ENCODE data around the gene RUSF1. TPM values are rescaled to one million over a fixed set of nuclear protein-coding genes. Genes with fewer than 3 reads are reported as not detected.

The RUSF1 gene
- polyA plus RNA-seq, 1 donor (not counting 4 experiments of a cell fraction or from before 2014, with no cell fraction given): 17.4 TPM

DNA sequence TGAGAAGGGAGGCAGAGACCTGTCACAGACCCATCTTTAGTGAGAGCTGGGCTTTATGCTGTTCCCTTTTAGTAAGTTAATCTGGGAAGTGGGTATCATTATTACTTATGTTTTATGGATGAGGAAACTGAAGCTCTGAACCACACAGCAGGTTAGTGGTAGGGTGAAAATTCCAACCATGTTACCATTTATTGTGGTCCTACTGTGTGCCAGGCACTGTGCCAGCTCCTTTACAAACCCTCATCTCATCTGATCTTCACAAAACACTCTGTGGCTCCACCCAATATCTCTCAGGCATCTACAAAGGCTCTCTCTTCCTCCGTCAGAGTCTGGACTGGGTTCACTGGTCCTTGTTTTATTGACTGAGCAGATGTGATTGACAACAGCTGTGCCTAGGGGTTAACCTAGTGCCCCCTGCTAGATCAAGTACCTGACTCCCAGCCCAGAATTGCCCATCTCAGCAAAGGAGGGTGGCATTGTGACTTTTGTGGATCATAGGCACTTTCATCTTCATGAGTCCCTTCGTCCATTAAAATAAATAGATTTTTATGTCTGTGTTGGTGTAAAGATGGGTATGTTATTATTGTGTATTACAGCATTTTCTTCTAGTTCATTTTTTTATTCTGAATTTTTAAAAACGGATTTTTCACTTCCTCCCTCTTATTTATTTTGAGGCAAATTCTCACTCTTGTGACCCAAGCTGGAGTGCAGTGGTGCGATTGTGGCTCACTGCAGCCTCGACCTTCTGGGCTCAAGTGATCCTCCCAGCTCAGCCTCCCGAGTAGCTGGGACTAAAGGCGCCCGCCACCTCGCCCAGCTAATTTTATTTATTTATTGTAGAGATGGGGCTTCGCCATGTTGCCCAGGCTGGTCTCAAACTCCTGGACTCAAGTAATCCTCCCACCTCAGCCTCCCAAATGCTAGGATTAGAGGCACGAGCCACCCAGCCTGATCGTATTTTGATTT, 33.1 kb downstream of the RUSF1 start:
- H2AFZ ChIP-seq (ENCODE audit: control insufficient read depth, low read length): no peak overlapping the region
- H3K79me2 ChIP-seq (ENCODE audit: control insufficient read depth, insufficient read depth, low read length): no peaks in the 10 kb centered on the region
- H3K36me3 ChIP-seq (ENCODE audit: control insufficient read depth in 2 of 2, extremely low read depth in 1 of 2, insufficient read depth in 2 of 2, low read length in 2 of 2): peaks cover 0 to 3% of the 10 kb centered on the region in 2 experiments
- H4K20me1 ChIP-seq (ENCODE audit: control insufficient read depth, extremely low read depth, insufficient read depth, low read length): no peaks in the 10 kb centered on the region
- H3K4me3 ChIP-seq (ENCODE audit: control insufficient read depth in 2 of 3, extremely low read depth in 1 of 3, insufficient read depth in 2 of 3, low read depth in 1 of 3, low read length in 3 of 3): no peak overlapping the region
- H3K4me1 ChIP-seq (ENCODE audit: control insufficient read depth, extremely low read depth, insufficient read depth, low read length): peaks cover 5% of the 10 kb centered on the region
- H3K27ac ChIP-seq (ENCODE audit: control insufficient read depth, insufficient read depth, low read length): no peak overlapping the region
- H3K4me2 ChIP-seq (ENCODE audit: control insufficient read depth, extremely low read depth, insufficient read depth, low read depth, low read length): no peak overlapping the region
- no peak for TF ChIP-seq EZH2 (IDR thresholded peaks at IDR 0.05; ENCODE audit: low read length)
- TF ChIP-seq, protein P1, sequence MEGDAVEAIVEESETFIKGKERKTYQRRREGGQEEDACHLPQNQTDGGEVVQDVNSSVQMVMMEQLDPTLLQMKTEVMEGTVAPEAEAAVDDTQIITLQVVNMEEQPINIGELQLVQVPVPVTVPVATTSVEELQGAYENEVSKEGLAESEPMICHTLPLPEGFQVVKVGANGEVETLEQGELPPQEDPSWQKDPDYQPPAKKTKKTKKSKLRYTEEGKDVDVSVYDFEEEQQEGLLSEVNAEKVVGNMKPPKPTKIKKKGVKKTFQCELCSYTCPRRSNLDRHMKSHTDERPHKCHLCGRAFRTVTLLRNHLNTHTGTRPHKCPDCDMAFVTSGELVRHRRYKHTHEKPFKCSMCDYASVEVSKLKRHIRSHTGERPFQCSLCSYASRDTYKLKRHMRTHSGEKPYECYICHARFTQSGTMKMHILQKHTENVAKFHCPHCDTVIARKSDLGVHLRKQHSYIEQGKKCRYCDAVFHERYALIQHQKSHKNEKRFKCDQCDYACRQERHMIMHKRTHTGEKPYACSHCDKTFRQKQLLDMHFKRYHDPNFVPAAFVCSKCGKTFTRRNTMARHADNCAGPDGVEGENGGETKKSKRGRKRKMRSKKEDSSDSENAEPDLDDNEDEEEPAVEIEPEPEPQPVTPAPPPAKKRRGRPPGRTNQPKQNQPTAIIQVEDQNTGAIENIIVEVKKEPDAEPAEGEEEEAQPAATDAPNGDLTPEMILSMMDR (optimal IDR thresholded peaks at IDR 0.05 in 1 of 3, IDR thresholded peaks at IDR 0.05 in 1 of 3, conservative IDR thresholded peaks at IDR 0.05 in 1 of 3; ENCODE audit: extremely low read depth in 1 of 3, insufficient read depth in 2 of 3, low read length in 3 of 3): no peak
- H3K27me3 ChIP-seq (ENCODE audit: control insufficient read depth, extremely low read depth, insufficient read depth, low read length): no peaks in the 10 kb centered on the region
- no peak for FAIRE-seq
- no peaks in the 10 kb centered on the region for H3K9me1 ChIP-seq (ENCODE audit: control insufficient read depth, extremely low read depth, insufficient read depth, low read length)
- dilution Hi-C loops (cut with MboI; ENCODE audit: extremely low pct_ligation_motif_present, low sequenced_read_pairs): no loop called here
- H3K9me3 ChIP-seq (ENCODE audit: control insufficient read depth, low read depth, low read length): no peaks in the 10 kb centered on the region
- DNase-seq (ENCODE audit: low read depth, low spot score): no peak
- no peak overlapping the region for H3K9ac ChIP-seq (ENCODE audit: control insufficient read depth, extremely low read depth, insufficient read depth, low read length)

DNA sequence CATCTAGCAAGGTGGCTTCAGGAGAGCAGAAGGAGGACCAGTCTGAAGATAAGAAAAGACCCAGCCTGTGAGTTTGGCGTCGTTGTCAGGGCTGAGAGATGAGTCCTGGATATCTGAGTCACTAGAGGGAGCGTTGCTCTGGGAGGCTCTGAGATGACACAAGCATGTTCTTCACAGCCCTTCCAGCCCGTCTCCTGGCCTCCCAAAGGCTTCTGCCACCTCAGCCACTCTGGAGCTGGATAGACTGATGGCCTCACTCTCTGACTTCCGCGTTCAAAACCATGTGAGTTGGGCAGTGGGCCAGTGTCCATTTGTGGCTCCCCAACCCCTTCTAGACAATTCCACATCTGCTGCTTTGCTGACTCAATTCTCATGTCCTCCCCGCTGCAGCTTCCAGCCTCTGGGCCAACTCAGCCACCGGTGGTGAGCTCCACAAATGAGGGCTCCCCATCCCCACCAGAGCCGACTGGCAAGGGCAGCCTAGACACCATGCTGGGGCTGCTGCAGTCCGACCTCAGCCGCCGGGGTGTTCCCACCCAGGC, 33.9 kb downstream of the RUSF1 start:
- Histone ChIP-seq H3K4me3 (ENCODE audit: control insufficient read depth in 2 of 3, extremely low read depth in 1 of 3, insufficient read depth in 2 of 3, low read depth in 1 of 3, low read length in 3 of 3) (no peak overlapping the region), H2AFZ (ENCODE audit: control insufficient read depth, low read length) (no peak overlapping the region), H4K20me1 (ENCODE audit: control insufficient read depth, extremely low read depth, insufficient read depth, low read length) (no peaks in the 10 kb centered on the region), H3K27ac (ENCODE audit: control insufficient read depth, insufficient read depth, low read length) (no peak overlapping the region), H3K9ac (ENCODE audit: control insufficient read depth, extremely low read depth, insufficient read depth, low read length) (no peak overlapping the region), H3K36me3 (ENCODE audit: control insufficient read depth in 2 of 2, extremely low read depth in 1 of 2, insufficient read depth in 2 of 2, low read length in 2 of 2) (peaks cover 0 to 3% of the 10 kb centered on the region in 2 experiments), H3K4me1 (ENCODE audit: control insufficient read depth, extremely low read depth, insufficient read depth, low read length) (peaks cover 5% of the 10 kb centered on the region), H3K9me3 (ENCODE audit: control insufficient read depth, low read depth, low read length) (no peaks in the 10 kb centered on the region), H3K4me2 (ENCODE audit: control insufficient read depth, extremely low read depth, insufficient read depth, low read depth, low read length) (no peak overlapping the region), H3K27me3 (ENCODE audit: control insufficient read depth, extremely low read depth, insufficient read depth, low read length) (no peaks in the 10 kb centered on the region), H3K9me1 (ENCODE audit: control insufficient read depth, extremely low read depth, insufficient read depth, low read length) (no peaks in the 10 kb centered on the region), H3K79me2 (ENCODE audit: control insufficient read depth, insufficient read depth, low read length) (no peaks in the 10 kb centered on the region)
- no peak for TF ChIP-seq EZH2 (IDR thresholded peaks at IDR 0.05; ENCODE audit: low read length)
- TF ChIP-seq, protein P1 (optimal IDR thresholded peaks at IDR 0.05 in 1 of 3, IDR thresholded peaks at IDR 0.05 in 1 of 3, conservative IDR thresholded peaks at IDR 0.05 in 1 of 3; ENCODE audit: extremely low read depth in 1 of 3, insufficient read depth in 2 of 3, low read length in 3 of 3): no peak
- dilution Hi-C loops (cut with MboI; ENCODE audit: extremely low pct_ligation_motif_present, low sequenced_read_pairs): no loop called here
- no peak for DNase-seq (ENCODE audit: low read depth, low spot score)
- FAIRE-seq: no peak
